GM10248 (cell line): ENCODE results near the gene HDDC3.

Experiments used
- CTCF ChIA-PET: fragments of 300-600 bp; sonication (Branson Sonifier 250); formaldehyde crosslinking; extraction: SDS; loops from one replicate; lab custom pipeline; 2021; ENCODE audit warnings: antibody characterized with exemption; lab: Yijun Ruan, JAX
- POLR2A ChIA-PET: fragments of 350-650 bp; sonication (Branson Sonifier 250); formaldehyde crosslinking; extraction: SDS; loops from one replicate; lab custom pipeline; 2020; ENCODE audit warnings: antibody characterized with exemption; lab: Yijun Ruan, JAX
- DNase-seq: peaks from one replicate; pipeline ENCODE4 v3.0.0; 2012; ENCODE audit errors: extremely low spot score
- CTCF ChIP-seq: IDR thresholded peaks from 2 replicates; pipeline ENCODE4 v1.5.1; 2012; ENCODE audit warnings: mild to moderate bottlenecking, low read depth; ENCODE audit errors: extremely low read depth, missing control alignments, control extremely low read depth

HDDC3 gene

DNA sequence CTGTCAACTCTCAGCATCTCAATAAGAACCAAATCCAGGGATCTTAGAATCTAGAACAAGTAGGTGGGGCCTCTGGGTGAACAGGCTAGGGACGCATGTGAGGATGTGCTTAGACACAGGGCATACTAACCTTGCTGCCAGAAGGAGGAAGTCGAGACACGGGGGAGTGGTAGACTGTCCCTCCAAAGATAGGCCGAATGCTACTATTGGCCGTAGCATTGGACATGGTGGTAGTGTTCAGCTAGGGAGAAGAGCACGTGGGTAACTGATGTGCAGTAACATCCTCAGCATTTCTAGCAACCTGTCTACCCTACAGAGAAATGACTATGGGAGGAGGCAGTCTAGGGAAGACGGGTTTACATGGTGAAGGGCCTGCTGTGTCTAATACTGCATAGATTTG lies 37.9 kb upstream of the HDDC3 start:
- ChIA-PET POLR2A (no interaction called here), CTCF (interaction anchor here (1.3 to 7.8 kb wide), 3 partner anchors 9 to 14 kb away, joined by 4 to 86 read pairs (median 22); partner anchors contain the start of gene RCCD1)
- no peak for DNase-seq
- no peak for TF ChIP-seq CTCF

GRCh38 chr15:90968434-90968833 lies 36.1 kb upstream of the HDDC3 start:
- ChIA-PET CTCF (interaction anchor here (0.9 to 7.8 kb wide), 4 partner anchors 11 to 65 kb away, joined by 3 to 86 read pairs (median 20); partner anchors contain the start of genes HDDC3, RCCD1 and UNC45A), POLR2A (no interaction called here)
- DNase-seq: no peak
- no peak for TF ChIP-seq CTCF

GRCh38 chr15:90967206-90967605 lies 34.9 kb upstream of the HDDC3 start:
- CTCF ChIA-PET: interaction anchor here (1.0 to 7.8 kb wide), 4 partner anchors 11 to 66 kb away, joined by 3 to 86 read pairs (median 12); partner anchors contain the start of genes HDDC3, RCCD1 and UNC45A
- POLR2A ChIA-PET: no interaction called here
- TF ChIP-seq CTCF: no peak
- no peak for DNase-seq

GRCh38 chr15:90966262-90966661 lies 33.9 kb upstream of the HDDC3 start:
- no peak for TF ChIP-seq CTCF
- ChIA-PET POLR2A (no interaction called here), CTCF (interaction anchor here (0.9 to 7.8 kb wide), 5 partner anchors 10 to 89 kb away, joined by 3 to 86 read pairs (median 4); partner anchors contain the start of genes HDDC3, RCCD1 and UNC45A)
- no peak for DNase-seq

GRCh38 chr15:90962021-90962420 lies 29.7 kb upstream of the HDDC3 start:
- no peak for DNase-seq
- CTCF ChIA-PET: interaction anchor here (1.0 to 23.2 kb wide), 4 partner anchors 20 to 71 kb away, joined by 3 to 447 read pairs (median 90); partner anchors contain the start of genes HDDC3 and UNC45A
- POLR2A ChIA-PET: no interaction called here
- no peak for TF ChIP-seq CTCF

- TF ChIP-seq CTCF: no peak
- ChIA-PET POLR2A (interaction anchor here (0.7 kb wide), 1 partner anchor 28 kb away, joined by 3 read pairs; the partner anchor contains the start of gene HDDC3), CTCF (interaction anchor here (0.9 to 23.2 kb wide), 7 partner anchors 11 to 311 kb away, joined by 3 to 447 read pairs (median 54); partner anchors contain the start of genes HDDC3 and UNC45A)
- DNase-seq: no peak
Observed at GRCh38 chr15:90960298-90961091, 28.1 kb upstream of the HDDC3 start.
